MCF 10A (cell line): ENCODE results near the gene KLHL36. TPM values are rescaled to one million over a fixed set of nuclear protein-coding genes. Genes with fewer than 3 reads are reported as not detected.

Experiments
- BruUV-seq: library from RNA; stranded (reverse); fragments of 400-500 nt; replicated peaks from 2 replicates; lab custom pipeline; 2021; lab: Mats Ljungman, UMichigan
- CTCF ChIA-PET: fragments of 300-600 bp; sonication (Branson Sonifier 250); formaldehyde crosslinking; extraction: SDS; loops from one replicate; lab custom pipeline; 2021; ENCODE audit warnings: antibody characterized with exemption, inconsistent platforms; lab: Yijun Ruan, JAX
- POLR2A ChIA-PET: fragments of 300-600, 350-650 bp; sonication (Branson Sonifier 250); formaldehyde crosslinking; extraction: SDS; loops from one replicate; lab custom pipeline; 2020; ENCODE audit warnings: antibody characterized with exemption, inconsistent platforms; lab: Yijun Ruan, JAX
- DNase-seq: peaks from one replicate; pipeline ENCODE4 v3.0.0-alpha.2; 2018; ENCODE audit not compliant: unreplicated experiment
- H3K27ac Mint-ChIP-seq: one replicate; pipeline ENCODE4 v1.8.0; 2022; ENCODE audit warnings: mild to moderate bottlenecking, low read depth, mixed read lengths; ENCODE audit not compliant: unreplicated experiment
- H3K27me3 Mint-ChIP-seq: one replicate; pipeline ENCODE4 v1.8.0; 2022; ENCODE audit warnings: mixed read lengths; ENCODE audit not compliant: insufficient read depth, unreplicated experiment
- H3K36me3 Mint-ChIP-seq: one replicate; pipeline ENCODE4 v1.8.0; 2022; ENCODE audit warnings: mild to moderate bottlenecking, moderate library complexity, mixed read lengths; ENCODE audit not compliant: insufficient read depth, unreplicated experiment
- H3K4me1 Mint-ChIP-seq: one replicate; pipeline ENCODE4 v1.8.0; 2022; ENCODE audit warnings: mixed read lengths; ENCODE audit not compliant: insufficient read depth, unreplicated experiment
- H3K4me3 Mint-ChIP-seq: one replicate; pipeline ENCODE4 v1.8.0; 2022; ENCODE audit warnings: mild to moderate bottlenecking, moderate library complexity, mixed read lengths; ENCODE audit not compliant: unreplicated experiment
- H3K9me3 Mint-ChIP-seq: one replicate; pipeline ENCODE4 v1.8.0; 2022; ENCODE audit warnings: mixed read lengths; ENCODE audit not compliant: unreplicated experiment
- CTCF ChIP-seq: fragments of 200-600 bp; IDR thresholded peaks from one replicate; pipeline ENCODE4 v1.8.0; 2022; ENCODE audit warnings: antibody characterized with exemption, mild to moderate bottlenecking; ENCODE audit not compliant: unreplicated experiment
- intact Hi-C: fragments of 100-400 bp; cut with micrococcal nuclease; formaldehyde crosslinking; loops from 2 replicates; pipeline ENCODE4 v1.14.1; 2022
- total RNA-seq: library from RNA; stranded (reverse); gene quantifications from 2 replicates; pipeline ENCODE4 v1.2.3, GENCODE V29; 2022

Gene KLHL36
- total RNA-seq, 1 experiment from 2014 or later = 38.4 TPM

GRCh38 chr16:84652566-84652965 is 4.3 kb downstream of the KLHL36 start:
- no TSS peak for BruUV-seq
- CTCF ChIA-PET = interaction anchor here (1.3 to 2.0 kb wide), 3 partner anchors 11 to 74 kb away, joined by 6 to 10 read pairs (median 7); no protein-coding TSS in a partner anchor

GRCh38 chr16:84654238-84654637 is 5.9 kb downstream of the KLHL36 start:
- H3K27ac Mint-ChIP-seq = no peak overlapping the region
- peaks cover 4% of the 10 kb centered on the region for H3K4me1 Mint-ChIP-seq
- CTCF ChIA-PET = interaction anchor here (0.6 to 0.8 kb wide), 4 partner anchors 31 to 148 kb away, joined by 3 to 4 read pairs (median 3); no protein-coding TSS in a partner anchor
- no peaks in the 10 kb centered on the region for H3K9me3 Mint-ChIP-seq
- no peaks in the 10 kb centered on the region for H3K27me3 Mint-ChIP-seq
- H3K4me3 Mint-ChIP-seq = no peak overlapping the region
- BruUV-seq = no TSS peak
- DNase-seq = no peak
- TF ChIP-seq CTCF = no peak
- intact Hi-C loops = no loop called here
- POLR2A ChIA-PET = interaction anchor here (0.6 to 0.8 kb wide), 3 partner anchors 10 to 426 kb away, joined by 3 to 6 read pairs (median 3); no protein-coding TSS in a partner anchor
- H3K36me3 Mint-ChIP-seq = peaks cover 80% of the 10 kb centered on the region

More at GRCh38 chr16:84652566-84652965, 4.3 kb downstream of the KLHL36 start:
- Mint-ChIP-seq H3K36me3 (peaks cover 63% of the 10 kb centered on the region), H3K27ac (no peak overlapping the region), H3K4me1 (peaks cover 9% of the 10 kb centered on the region), H3K27me3 (no peaks in the 10 kb centered on the region), H3K4me3 (no peak overlapping the region), H3K9me3 (no peaks in the 10 kb centered on the region)
- POLR2A ChIA-PET = no interaction called here
- no peak for DNase-seq
- intact Hi-C loops = no loop called here
- no peak for TF ChIP-seq CTCF

- Mint-ChIP-seq H3K27me3 (no peaks in the 10 kb centered on the region), H3K27ac (no peak overlapping the region), H3K36me3 (peaks cover 81% of the 10 kb centered on the region), H3K9me3 (no peaks in the 10 kb centered on the region), H3K4me3 (no peak overlapping the region), H3K4me1 (peaks cover 4% of the 10 kb centered on the region)
- no peak for TF ChIP-seq CTCF
- DNase-seq = no peak
- CTCF ChIA-PET = no interaction called here
- intact Hi-C loops = no loop called here
- POLR2A ChIA-PET = no interaction called here
- no TSS peak for BruUV-seq
Measured at GRCh38 chr16:84654998-84655397, 6.7 kb downstream of the KLHL36 start.

- Mint-ChIP-seq H3K4me3 (no peak overlapping the region), H3K9me3 (no peaks in the 10 kb centered on the region), H3K36me3 (peaks cover 72% of the 10 kb centered on the region), H3K27ac (no peak overlapping the region), H3K27me3 (no peaks in the 10 kb centered on the region), H3K4me1 (no peaks in the 10 kb centered on the region)
- no peak for DNase-seq
- intact Hi-C loops = no loop called here
- ChIA-PET POLR2A (no interaction called here), CTCF (interaction anchor here (1.1 kb wide), 1 partner anchor 15 kb away, joined by 3 read pairs; no protein-coding TSS in a partner anchor)
- no TSS peak for BruUV-seq
- TF ChIP-seq CTCF = no peak
Measured at GRCh38 chr16:84656649-84657048, 8.3 kb downstream of the KLHL36 start.
